Esophagus muscularis mucosa (tissue), 4 donors: Measurements from ENCODE around the gene LARP7. TPM values are rescaled to one million over a fixed set of nuclear protein-coding genes. Genes with fewer than 3 reads are reported as not detected.

Source experiments
- DNase-seq: peaks from one replicate; pipeline ENCODE4 v3.0.0-alpha.2; 2017; ENCODE audit errors: extremely low spot score
- H3K27ac ChIP-seq, 4 donors: fragments of 200-600 bp; sonication (generic); replicated peaks in 1 of 4; 1 replicate in 3 of 4; 2 replicates in 1 of 4; pipeline ENCODE4 v1.5.1; 2016 to 2019; ENCODE audit warnings: mild to moderate bottlenecking in 1 of 4
- H3K27me3 ChIP-seq, 4 donors: fragments of 200-600 bp; sonication (generic); one replicate each; pipeline versions ENCODE4 v1.5.1 to v1.6.0; 2016 to 2019
- H3K36me3 ChIP-seq, 4 donors: fragments of 200-600 bp; sonication (generic); one replicate each; pipeline ENCODE4 v1.5.1; 2016 to 2019
- H3K4me1 ChIP-seq, 4 donors: fragments of 200-600 bp; sonication (generic); one replicate each; pipeline ENCODE4 v1.5.1; 2016 to 2019
- H3K4me3 ChIP-seq, 4 donors: fragments of 200-600 bp; sonication (generic); 1 replicate in 2 of 4; 2 replicates in 2 of 4; pipeline ENCODE4 v1.5.1; 2016 to 2019; ENCODE audit warnings: mild to moderate bottlenecking in 4 of 4, moderate library complexity in 1 of 4
- H3K9me3 ChIP-seq, 4 donors: fragments of 200-600 bp; sonication (generic); 1 replicate in 3 of 4; 2 replicates in 1 of 4; pipeline ENCODE4 v1.5.1; 2016 to 2019
- EP300 ChIP-seq: sonication (generic); formaldehyde crosslinking; IDR thresholded peaks from one replicate; pipeline ENCODE4 v1.6.1; 2017; ENCODE audit warnings: antibody characterized with exemption
- POLR2A ChIP-seq: fragments of 450-650 bp; IDR thresholded peaks from one replicate; pipeline ENCODE4 v1.6.1; 2017; ENCODE audit warnings: antibody characterized with exemption, moderate library complexity, mild to moderate bottlenecking, low read depth
- POLR2AphosphoS5 ChIP-seq, 2 donors: sonication (generic); formaldehyde crosslinking; IDR thresholded peaks; one replicate each; pipeline ENCODE4 v1.6.1; 2017; ENCODE audit warnings: antibody characterized with exemption in 2 of 2
- WGBS: methylation state at CpG from one replicate; pipeline ENCODE4 v1.1.5; 2018; 5-methylcytosine and 5-hydroxymethylcytosine counted together
- intact Hi-C: fragments of 100-400 bp; cut with DNase I; formaldehyde crosslinking; loops from one replicate; pipeline ENCODE4 v1.15.1; 2023
- total RNA-seq, 4 donors: library from RNA; depleted of rRNA; stranded (reverse); fragments of >200 nt; gene quantifications; one replicate each; pipeline versions ENCODE4 v1.1.0 to v1.2.1, GENCODE V29; 2016
- TF ChIP-seq, protein P1 (sequence below), 3 experiments: fragments of 200-600 bp in 2 of 3; fragments of 450-650 bp in 1 of 3; sonication (generic) in 2 of 3; IDR thresholded peaks; one replicate each; pipeline ENCODE4 v1.5.1; 2017 to 2019; ENCODE audit warnings: antibody characterized with exemption in 3 of 3, mild to moderate bottlenecking in 2 of 3, moderate library complexity in 1 of 3

Gene LARP7
- total RNA-seq, 4 donors from 2014 or later: 42.3 to 75.6 (median 47.3) TPM

GRCh38 chr4:112645541-112646329, 8.8 kb downstream of the LARP7 start:
- WGBS: 67% methylated on average over 8 of the region's 8 CpGs
- TF ChIP-seq EP300 (no peak), POLR2AphosphoS5 (IDR thresholded peaks at IDR 0.05) (no peak), POLR2A (no peak)
- TF ChIP-seq, protein P1, sequence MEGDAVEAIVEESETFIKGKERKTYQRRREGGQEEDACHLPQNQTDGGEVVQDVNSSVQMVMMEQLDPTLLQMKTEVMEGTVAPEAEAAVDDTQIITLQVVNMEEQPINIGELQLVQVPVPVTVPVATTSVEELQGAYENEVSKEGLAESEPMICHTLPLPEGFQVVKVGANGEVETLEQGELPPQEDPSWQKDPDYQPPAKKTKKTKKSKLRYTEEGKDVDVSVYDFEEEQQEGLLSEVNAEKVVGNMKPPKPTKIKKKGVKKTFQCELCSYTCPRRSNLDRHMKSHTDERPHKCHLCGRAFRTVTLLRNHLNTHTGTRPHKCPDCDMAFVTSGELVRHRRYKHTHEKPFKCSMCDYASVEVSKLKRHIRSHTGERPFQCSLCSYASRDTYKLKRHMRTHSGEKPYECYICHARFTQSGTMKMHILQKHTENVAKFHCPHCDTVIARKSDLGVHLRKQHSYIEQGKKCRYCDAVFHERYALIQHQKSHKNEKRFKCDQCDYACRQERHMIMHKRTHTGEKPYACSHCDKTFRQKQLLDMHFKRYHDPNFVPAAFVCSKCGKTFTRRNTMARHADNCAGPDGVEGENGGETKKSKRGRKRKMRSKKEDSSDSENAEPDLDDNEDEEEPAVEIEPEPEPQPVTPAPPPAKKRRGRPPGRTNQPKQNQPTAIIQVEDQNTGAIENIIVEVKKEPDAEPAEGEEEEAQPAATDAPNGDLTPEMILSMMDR (IDR thresholded peaks at IDR 0.05): no peak
- Histone ChIP-seq H3K27me3 (no peaks in the 10 kb centered on the region), H3K27ac (no peak overlapping the region), H3K4me3 (no peak overlapping the region), H3K36me3 (peaks cover 46 to 67% (median 55%) of the 10 kb centered on the region in 4 donors), H3K4me1 (peaks cover 0 to 16% (median 5%) of the 10 kb centered on the region in 4 donors), H3K9me3 (no peaks in the 10 kb centered on the region)
- DNase-seq: no peak
- intact Hi-C loops: no loop called here

GRCh38 chr4:112646632-112647537, 9.9 kb downstream of the LARP7 start:
- intact Hi-C loops: no loop called here
- Histone ChIP-seq H3K9me3 (no peaks in the 10 kb centered on the region), H3K4me1 (peaks cover 0 to 7% (median 1%) of the 10 kb centered on the region in 4 donors), H3K27me3 (no peaks in the 10 kb centered on the region), H3K27ac (no peak overlapping the region), H3K4me3 (no peak overlapping the region), H3K36me3 (peaks cover 46 to 78% (median 62%) of the 10 kb centered on the region in 4 donors)
- TF ChIP-seq POLR2AphosphoS5 (IDR thresholded peaks at IDR 0.05) (no peak), EP300 (no peak), POLR2A (no peak)
- TF ChIP-seq, protein P1 (IDR thresholded peaks at IDR 0.05): no peak
- no peak for DNase-seq
- WGBS: 66% methylated on average over 6 of the region's 6 CpGs

GRCh38 chr4:112647785-112648184, 10.8 kb downstream of the LARP7 start:
- 59% methylated on average over 3 of the region's 3 CpGs for WGBS
- TF ChIP-seq POLR2AphosphoS5 (IDR thresholded peaks at IDR 0.05): no peak
- TF ChIP-seq, protein P1 (IDR thresholded peaks at IDR 0.05): no peak
- no peak for TF ChIP-seq EP300
- no peak for TF ChIP-seq POLR2A
- no peak overlapping the region for H3K4me3 ChIP-seq
- DNase-seq: no peak
- no peaks in the 10 kb centered on the region for H3K9me3 ChIP-seq
- intact Hi-C loops: no loop called here
- no peaks in the 10 kb centered on the region for H3K27me3 ChIP-seq
- peaks cover 0 to under 1% (median 0%) of the 10 kb centered on the region in 4 donors for H3K4me1 ChIP-seq
- no peak overlapping the region for H3K27ac ChIP-seq
- peaks cover 46 to 87% (median 68%) of the 10 kb centered on the region in 4 donors for H3K36me3 ChIP-seq

DNA sequence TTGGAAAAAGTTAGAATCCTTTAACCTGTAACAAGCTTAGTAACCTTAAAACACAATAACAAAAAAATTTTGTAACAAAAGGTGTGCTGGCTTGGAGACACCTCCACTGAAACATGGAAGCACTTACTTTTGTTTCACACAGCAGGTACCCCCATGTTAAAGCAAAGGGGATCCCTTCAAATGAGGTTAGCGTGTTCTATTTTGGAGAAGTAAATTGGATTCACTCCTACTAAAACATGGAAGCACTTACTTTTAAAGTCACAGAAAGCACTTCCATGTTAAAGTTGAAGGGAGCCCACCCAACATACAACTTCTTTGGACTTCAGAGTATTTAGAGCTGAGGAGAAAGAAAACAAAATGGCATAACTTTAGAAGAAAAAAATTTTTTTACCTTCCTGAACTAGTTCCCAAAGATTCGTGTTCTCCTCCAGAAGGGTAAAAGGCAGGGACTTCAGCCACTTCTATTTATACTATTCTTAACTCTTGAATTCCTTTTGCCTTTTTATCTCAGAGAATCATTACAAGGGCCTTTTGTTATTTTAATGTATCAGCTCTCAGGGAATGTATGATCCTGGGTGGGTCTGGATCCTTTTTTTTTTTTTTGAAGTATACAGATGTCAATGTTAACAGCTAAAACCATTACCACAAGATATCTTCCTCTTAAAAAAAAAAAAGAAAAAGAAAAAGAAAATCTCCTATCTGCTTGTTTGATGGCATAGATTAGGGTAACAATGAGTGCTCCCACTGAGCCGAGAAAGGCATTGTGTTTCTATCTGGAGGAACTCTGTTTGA, 11.5 kb downstream of the LARP7 start:
- intact Hi-C loops: no loop called here
- no peak overlapping the region for H3K27ac ChIP-seq

More for the DNA sequence above, 11.5 kb downstream of the LARP7 start:
- no peak for TF ChIP-seq POLR2A
- TF ChIP-seq EP300: no peak
- TF ChIP-seq, protein P1 (IDR thresholded peaks at IDR 0.05): no peak
- no peak for TF ChIP-seq POLR2AphosphoS5 (IDR thresholded peaks at IDR 0.05)
- Histone ChIP-seq H3K36me3 (peaks cover 53 to 94% (median 75%) of the 10 kb centered on the region in 4 donors), H3K4me1 (no peaks in the 10 kb centered on the region), H3K4me3 (no peak overlapping the region), H3K9me3 (no peaks in the 10 kb centered on the region), H3K27me3 (no peaks in the 10 kb centered on the region)
- DNase-seq: no peak
- 58% methylated on average over 3 of the region's 3 CpGs for WGBS
